GM23338 (cell line): ENCODE results near the gene LRCH3. TPM values are rescaled to one million over a fixed set of nuclear protein-coding genes. Genes with fewer than 3 reads are reported as not detected.

Source experiments
- ATAC-seq: fragments of 200-7000 bp; cut with Tn5 transposase; 3 replicates; pipeline ENCODE4 v1.9.1; 2020
- DNase-seq: peaks from one replicate; pipeline ENCODE4 v3.0.0-alpha.2; 2015; ENCODE audit warnings: low spot score
- H2AFZ ChIP-seq: fragments of 200-600 bp; sonication (generic); 2 replicates; pipeline ENCODE4 v1.8.0; 2016; ENCODE audit warnings: antibody characterized with exemption, mild to moderate bottlenecking, moderate library complexity
- H3F3A ChIP-seq: fragments of 200-600 bp; sonication (generic); replicated peaks from 2 replicates; pipeline ENCODE4 v1.8.0; 2017; ENCODE audit warnings: antibody characterized with exemption, mixed run types, low read depth
- H3K27ac ChIP-seq: fragments of 200-600 bp; sonication (generic); 2 replicates; pipeline ENCODE4 v1.6.1; 2016; ENCODE audit warnings: low read depth
- H3K27me3 ChIP-seq: fragments of 200-600 bp; sonication (generic); 2 replicates; pipeline ENCODE4 v1.8.0; 2016; ENCODE audit warnings: mild to moderate bottlenecking, mixed run types, moderate library complexity; ENCODE audit not compliant: insufficient read depth
- H3K36me3 ChIP-seq: fragments of 200-600 bp; sonication (generic); 2 replicates; pipeline ENCODE4 v1.8.0; 2016; ENCODE audit warnings: mild to moderate bottlenecking; ENCODE audit not compliant: insufficient read depth
- H3K4me1 ChIP-seq: fragments of 200-600 bp; sonication (generic); 2 replicates; pipeline ENCODE4 v1.8.0; 2016; ENCODE audit warnings: mild to moderate bottlenecking, moderate library complexity; ENCODE audit not compliant: insufficient read depth
- H3K4me2 ChIP-seq: fragments of 200-600 bp; sonication (generic); 2 replicates; pipeline ENCODE4 v1.7.1; 2017; ENCODE audit warnings: mixed run types
- H3K4me3 ChIP-seq: fragments of 200-600 bp; sonication (generic); 2 replicates; pipeline ENCODE4 v1.6.1; 2016; ENCODE audit warnings: mixed run types
- H3K79me2 ChIP-seq: fragments of 200-600 bp; sonication (generic); replicated peaks from 2 replicates; pipeline ENCODE4 v1.8.0; 2017; ENCODE audit warnings: mild to moderate bottlenecking; ENCODE audit not compliant: insufficient read depth
- H3K9me2 ChIP-seq: fragments of 200-600 bp; sonication (generic); 2 replicates; pipeline ENCODE4 v1.8.0; 2017; ENCODE audit not compliant: insufficient read depth
- H4K20me1 ChIP-seq: fragments of 200-600 bp; sonication (generic); replicated peaks from 2 replicates; pipeline ENCODE4 v1.8.0; 2017; ENCODE audit warnings: mild to moderate bottlenecking; ENCODE audit not compliant: insufficient read depth
- H3K27ac Mint-ChIP-seq: 2 replicates; pipeline ENCODE4 v1.8.0; 2020; ENCODE audit warnings: inconsistent platforms, mild to moderate bottlenecking, moderate library complexity, mixed read lengths
- H3K27me3 Mint-ChIP-seq: 3 replicates; pipeline ENCODE4 v1.8.0; 2022; ENCODE audit warnings: low read depth, mild to moderate bottlenecking, moderate library complexity, mixed read lengths, inconsistent platforms; ENCODE audit not compliant: insufficient read depth, poor library complexity
- H3K36me3 Mint-ChIP-seq: 3 replicates; pipeline ENCODE4 v1.8.0; 2021; ENCODE audit warnings: low read depth, mild to moderate bottlenecking, inconsistent platforms, moderate library complexity, mixed read lengths
- H3K4me1 Mint-ChIP-seq: 3 replicates; pipeline ENCODE4 v1.8.0; 2020; ENCODE audit warnings: mild to moderate bottlenecking, inconsistent platforms, mixed read lengths
- H3K4me3 Mint-ChIP-seq: 3 replicates; pipeline ENCODE4 v1.8.0; 2021; ENCODE audit warnings: moderate library complexity, mild to moderate bottlenecking, inconsistent platforms, mixed read lengths
- H3K9me3 Mint-ChIP-seq: 3 replicates; pipeline ENCODE4 v1.8.0; 2020; ENCODE audit warnings: moderate library complexity, mild to moderate bottlenecking, inconsistent platforms, mixed read lengths
- CREB1 ChIP-seq: fragments of 250-450 bp; sonication (Bioruptor Pico); IDR thresholded peaks from 2 replicates; pipeline ENCODE4 v1.5.0; 2020; ENCODE audit warnings: low read depth, mild to moderate bottlenecking, moderate library complexity
- NANOG ChIP-seq: IDR thresholded peaks from 2 replicates; pipeline ENCODE4 v1.6.1; 2016; ENCODE audit warnings: antibody characterized with exemption, borderline replicate concordance
- REST ChIP-seq: IDR thresholded peaks from one replicate; pipeline ENCODE4 v1.6.1; 2018; ENCODE audit warnings: antibody characterized with exemption; ENCODE audit not compliant: unreplicated experiment
- STAT1 ChIP-seq: IDR thresholded peaks from one replicate; pipeline ENCODE4 v1.6.1; 2016; ENCODE audit warnings: antibody characterized with exemption; ENCODE audit not compliant: unreplicated experiment
- ZNF114 ChIP-seq: fragments of 250-450 bp; sonication (Bioruptor Pico); IDR thresholded peaks from 2 replicates; pipeline ENCODE4 v1.5.0; 2020; ENCODE audit warnings: mild to moderate bottlenecking, moderate library complexity
- ZNF331 ChIP-seq: fragments of 250-450 bp; sonication (Bioruptor Pico); IDR thresholded peaks from 2 replicates; pipeline ENCODE4 v1.5.0; 2020; ENCODE audit warnings: low read depth, mild to moderate bottlenecking, moderate library complexity
- polyA plus RNA-seq: library from polyadenylated mRNA; unstranded; fragments of >200 nt; fragmentation: Nextera tagmentation; extraction: Ambion mirVana; gene quantifications from 2 replicates; pipeline ENCODE4 v1.2.1, GENCODE V29; 2016
- total RNA-seq: library from RNA; depleted of rRNA; stranded (reverse); fragments of >200 nt; shearing (Covaris generic); gene quantifications from 2 replicates; pipeline ENCODE4 v1.2.3, GENCODE V29; 2014
- TF ChIP-seq, protein P1 (sequence below), 2 experiments: fragments of 200-600 bp in 1 of 2; sonication (generic) in 1 of 2; conservative IDR thresholded peaks; 2 replicates each; pipeline versions ENCODE4 v1.5.1 to v1.6.1; 2016 to 2017; ENCODE audit warnings: antibody characterized with exemption in 2 of 2, low read depth in 2 of 2, mild to moderate bottlenecking in 2 of 2, moderate library complexity in 1 of 2

LRCH3 gene
- total and polyA plus RNA-seq, 2 experiments from 2014 or later, result 22.9 to 60.0 TPM

GRCh38 chr3:197748597-197749314 is 42.3 kb upstream of the LRCH3 start (continued):
- TF ChIP-seq ZNF331 (CRISPR knock-in tag), result no peak
- no peak for TF ChIP-seq ZNF114 (CRISPR knock-in tag)
- TF ChIP-seq REST, result no peak
- TF ChIP-seq, protein P1, sequence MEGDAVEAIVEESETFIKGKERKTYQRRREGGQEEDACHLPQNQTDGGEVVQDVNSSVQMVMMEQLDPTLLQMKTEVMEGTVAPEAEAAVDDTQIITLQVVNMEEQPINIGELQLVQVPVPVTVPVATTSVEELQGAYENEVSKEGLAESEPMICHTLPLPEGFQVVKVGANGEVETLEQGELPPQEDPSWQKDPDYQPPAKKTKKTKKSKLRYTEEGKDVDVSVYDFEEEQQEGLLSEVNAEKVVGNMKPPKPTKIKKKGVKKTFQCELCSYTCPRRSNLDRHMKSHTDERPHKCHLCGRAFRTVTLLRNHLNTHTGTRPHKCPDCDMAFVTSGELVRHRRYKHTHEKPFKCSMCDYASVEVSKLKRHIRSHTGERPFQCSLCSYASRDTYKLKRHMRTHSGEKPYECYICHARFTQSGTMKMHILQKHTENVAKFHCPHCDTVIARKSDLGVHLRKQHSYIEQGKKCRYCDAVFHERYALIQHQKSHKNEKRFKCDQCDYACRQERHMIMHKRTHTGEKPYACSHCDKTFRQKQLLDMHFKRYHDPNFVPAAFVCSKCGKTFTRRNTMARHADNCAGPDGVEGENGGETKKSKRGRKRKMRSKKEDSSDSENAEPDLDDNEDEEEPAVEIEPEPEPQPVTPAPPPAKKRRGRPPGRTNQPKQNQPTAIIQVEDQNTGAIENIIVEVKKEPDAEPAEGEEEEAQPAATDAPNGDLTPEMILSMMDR (conservative IDR thresholded peaks at IDR 0.05; ENCODE audit: low read depth in 2 of 2), result no peak
- TF ChIP-seq NANOG, result no peak
- no peak for TF ChIP-seq STAT1

GRCh38 chr3:197749315-197749600 is 41.8 kb upstream of the LRCH3 start:
- H4K20me1 ChIP-seq, result 0 out of 2 replicates have a peak, but pooled peaks cover 5% of the 10 kb centered on the region
- peak overlapping the region; percentile 95 for H2AFZ ChIP-seq
- no peak overlapping the region for H3K27ac Mint-ChIP-seq
- peaks cover 25% of the 10 kb centered on the region for H3K27me3 Mint-ChIP-seq
- no peaks in the 10 kb centered on the region; the same call in 2 of the 3 replicates for H3K36me3 Mint-ChIP-seq
- H3K27me3 ChIP-seq, result peaks cover 54% of the 10 kb centered on the region
- no peaks in the 10 kb centered on the region for H3K9me3 Mint-ChIP-seq
- H3K36me3 ChIP-seq, result no peaks in the 10 kb centered on the region
- no peak for TF ChIP-seq ZNF114 (CRISPR knock-in tag)
- peak; percentile 66 for TF ChIP-seq CREB1 (CRISPR knock-in tag)
- peak overlapping the region; percentile 91 for H3K4me3 ChIP-seq
- no peak overlapping the region for H3K27ac ChIP-seq
- H3K79me2 ChIP-seq, result peaks cover 24% of the 10 kb centered on the region
- H3K4me1 Mint-ChIP-seq, result peaks cover 21% of the 10 kb centered on the region
- no peaks in the 10 kb centered on the region for H3K9me2 ChIP-seq
- peak; percentile 76 for DNase-seq
- peaks cover 13% of the 10 kb centered on the region; the same call in 1 of the 2 replicates for H3F3A ChIP-seq
- peak overlapping the region; percentile 88 for H3K4me3 Mint-ChIP-seq
- peak; percentile 65 for ATAC-seq
- H3K4me1 ChIP-seq, result peaks cover 25% of the 10 kb centered on the region
- H3K4me2 ChIP-seq, result peak overlapping the region; percentile 95
